Chondrocyte (in vitro differentiated cells): ENCODE data around the gene ATF6. TPM values are rescaled to one million over a fixed set of nuclear protein-coding genes. Genes with fewer than 3 reads are reported as not detected.
"Not testable (repeated sequence)": the region's sequence is repeated elsewhere in the genome, so short reads cannot be mapped to it uniquely, and the experiment has no call there.

Experiments used
- DNase-seq: peaks from one replicate; pipeline ENCODE4 v3.0.0; 2021; ENCODE audit warnings: mixed read lengths, low spot score
- H3K27ac Mint-ChIP-seq: one replicate; pipeline ENCODE4 v1.8.0; 2021; ENCODE audit warnings: mild to moderate bottlenecking, moderate library complexity, mixed read lengths; ENCODE audit not compliant: unreplicated experiment
- H3K27me3 Mint-ChIP-seq: 2 replicates; pipeline ENCODE4 v1.8.0; 2021; ENCODE audit warnings: low read depth, mixed read lengths
- H3K36me3 Mint-ChIP-seq: 2 replicates; pipeline ENCODE4 v1.8.0; 2021; ENCODE audit warnings: low read depth, mixed read lengths
- H3K4me1 Mint-ChIP-seq: 2 replicates; pipeline ENCODE4 v1.8.0; 2021; ENCODE audit warnings: low read depth, mild to moderate bottlenecking, mixed read lengths
- H3K4me3 Mint-ChIP-seq: one replicate; pipeline ENCODE4 v1.8.0; 2021; ENCODE audit warnings: mild to moderate bottlenecking, moderate library complexity, mixed read lengths; ENCODE audit not compliant: unreplicated experiment
- H3K9me3 Mint-ChIP-seq: 2 replicates; pipeline ENCODE4 v1.8.0; 2021; ENCODE audit warnings: low read depth, mixed read lengths
- total RNA-seq: library from RNA; stranded (reverse); gene quantifications from 3 replicates; pipeline ENCODE4 v1.2.1, GENCODE V29; 2021
- TF ChIP-seq, protein P1 (sequence below): fragments of 200-600 bp; sonication (generic); IDR thresholded peaks from 2 replicates; pipeline ENCODE4 v1.5.0; 2021; ENCODE audit warnings: antibody characterized with exemption, mild to moderate bottlenecking, moderate library complexity

ATF6 gene
- total RNA-seq, 1 donor from 2014 or later = 29.1 TPM

GRCh38 chr1:161749509-161750407 lies 16.4 kb upstream of the ATF6 start, which contains the start of gene DUSP12:
Gene DUSP12 (plus strand): TSS chr1:161749786. CDS start chr1:161749802, 16 bp downstream.
- Mint-ChIP-seq H3K27ac (peak within 1 kb of the TSS; percentile 99), H3K36me3 (peaks cover 11% of the 10 kb centered on the region), H3K4me1 (peaks cover 15% of the 10 kb centered on the region), H3K9me3 (no peaks in the 10 kb centered on the region), H3K27me3 (peaks cover 4% of the 10 kb centered on the region), H3K4me3 (peak within 1 kb of the TSS; percentile 100)
- TF ChIP-seq, protein P1, sequence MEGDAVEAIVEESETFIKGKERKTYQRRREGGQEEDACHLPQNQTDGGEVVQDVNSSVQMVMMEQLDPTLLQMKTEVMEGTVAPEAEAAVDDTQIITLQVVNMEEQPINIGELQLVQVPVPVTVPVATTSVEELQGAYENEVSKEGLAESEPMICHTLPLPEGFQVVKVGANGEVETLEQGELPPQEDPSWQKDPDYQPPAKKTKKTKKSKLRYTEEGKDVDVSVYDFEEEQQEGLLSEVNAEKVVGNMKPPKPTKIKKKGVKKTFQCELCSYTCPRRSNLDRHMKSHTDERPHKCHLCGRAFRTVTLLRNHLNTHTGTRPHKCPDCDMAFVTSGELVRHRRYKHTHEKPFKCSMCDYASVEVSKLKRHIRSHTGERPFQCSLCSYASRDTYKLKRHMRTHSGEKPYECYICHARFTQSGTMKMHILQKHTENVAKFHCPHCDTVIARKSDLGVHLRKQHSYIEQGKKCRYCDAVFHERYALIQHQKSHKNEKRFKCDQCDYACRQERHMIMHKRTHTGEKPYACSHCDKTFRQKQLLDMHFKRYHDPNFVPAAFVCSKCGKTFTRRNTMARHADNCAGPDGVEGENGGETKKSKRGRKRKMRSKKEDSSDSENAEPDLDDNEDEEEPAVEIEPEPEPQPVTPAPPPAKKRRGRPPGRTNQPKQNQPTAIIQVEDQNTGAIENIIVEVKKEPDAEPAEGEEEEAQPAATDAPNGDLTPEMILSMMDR = peak; percentile 68
- DNase-seq = peak; percentile 97

- TF ChIP-seq, protein P1 = peak; percentile 75
- H3K4me3 Mint-ChIP-seq = no peak overlapping the region
- no peaks in the 10 kb centered on the region for H3K36me3 Mint-ChIP-seq
- DNase-seq = no peak
- peaks cover 28% of the 10 kb centered on the region for H3K4me1 Mint-ChIP-seq
- no peaks in the 10 kb centered on the region for H3K27me3 Mint-ChIP-seq
- no peaks in the 10 kb centered on the region for H3K9me3 Mint-ChIP-seq
- peak overlapping the region; percentile 41 for H3K27ac Mint-ChIP-seq
Measured at GRCh38 chr1:161763522-161764098, 2.5 kb upstream of the ATF6 start.

DNA sequence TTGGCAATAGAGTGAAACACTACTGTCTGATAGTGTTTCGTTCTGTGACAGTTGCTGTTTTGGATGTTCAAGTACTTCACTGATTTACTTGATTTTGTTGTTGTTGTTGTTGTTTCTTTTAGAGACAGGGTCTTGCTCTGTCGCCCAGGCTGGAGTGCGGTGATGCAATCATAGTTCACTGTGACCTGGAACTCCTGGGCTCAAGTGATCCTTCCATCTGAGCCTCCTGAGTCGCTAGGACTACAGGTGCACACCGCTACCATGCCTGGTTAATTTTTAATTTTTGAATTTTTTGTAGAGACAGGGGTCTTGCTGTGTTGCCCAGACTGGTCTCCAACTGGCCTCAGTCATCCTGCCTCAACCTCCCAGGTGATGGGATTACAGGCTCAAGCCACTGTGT lies 2.3 kb downstream of the ATF6 start:
- no peak overlapping the region for H3K4me3 Mint-ChIP-seq
- peaks cover 32% of the 10 kb centered on the region for H3K4me1 Mint-ChIP-seq
- H3K27me3 Mint-ChIP-seq = no peaks in the 10 kb centered on the region
- no peak for DNase-seq
- no peaks in the 10 kb centered on the region for H3K36me3 Mint-ChIP-seq
- no peak overlapping the region for H3K27ac Mint-ChIP-seq
- no peaks in the 10 kb centered on the region for H3K9me3 Mint-ChIP-seq
- TF ChIP-seq, protein P1 = no peak

- Mint-ChIP-seq H3K36me3 (no peaks in the 10 kb centered on the region), H3K27ac (no peak overlapping the region), H3K4me1 (peaks cover 27% of the 10 kb centered on the region), H3K4me3 (no peak overlapping the region), H3K27me3 (no peaks in the 10 kb centered on the region), H3K9me3 (no peaks in the 10 kb centered on the region)
- TF ChIP-seq, protein P1 = no peak
- DNase-seq = no peak
Measured at GRCh38 chr1:161768986-161769672, 3.0 kb downstream of the ATF6 start.

GRCh38 chr1:161769673-161770045 lies 3.5 kb downstream of the ATF6 start:
- H3K9me3 Mint-ChIP-seq, DNase-seq, H3K27me3 Mint-ChIP-seq: not testable (repeated sequence)

More at GRCh38 chr1:161769673-161770045, 3.5 kb downstream of the ATF6 start:
- not testable (repeated sequence) for H3K27ac Mint-ChIP-seq, H3K4me3 Mint-ChIP-seq, H3K36me3 Mint-ChIP-seq
- H3K4me1 Mint-ChIP-seq = peaks cover 27% of the 10 kb centered on the region
